Epithelial cell of proximal tubule (primary cell): ENCODE measurements around the gene RBM15. TPM values are rescaled to one million over a fixed set of nuclear protein-coding genes. Genes with fewer than 3 reads are reported as not detected.

Experiments
- DNase-seq: peaks from one replicate; pipeline ENCODE4 v3.0.0-alpha.2; 2011; ENCODE audit warnings: low read depth
- H3K4me3 ChIP-seq: 2 replicates; pipeline ENCODE4 v1.5.1; 2011; ENCODE audit warnings: low read depth, mild to moderate bottlenecking, low read length
- total RNA-seq: library from RNA; depleted of rRNA; stranded (reverse); fragments of >200 nt; gene quantifications from 2 replicates; pipeline ENCODE4 v1.2.3, GENCODE V29; 2015
- TF ChIP-seq, protein P1 (sequence below): conservative IDR thresholded peaks from 2 replicates; pipeline ENCODE4 v1.5.1; 2012; ENCODE audit warnings: low read depth, mild to moderate bottlenecking, low read length

RBM15 gene
- total RNA-seq, 1 donor from 2014 or later, result 19.9 TPM

DNA sequence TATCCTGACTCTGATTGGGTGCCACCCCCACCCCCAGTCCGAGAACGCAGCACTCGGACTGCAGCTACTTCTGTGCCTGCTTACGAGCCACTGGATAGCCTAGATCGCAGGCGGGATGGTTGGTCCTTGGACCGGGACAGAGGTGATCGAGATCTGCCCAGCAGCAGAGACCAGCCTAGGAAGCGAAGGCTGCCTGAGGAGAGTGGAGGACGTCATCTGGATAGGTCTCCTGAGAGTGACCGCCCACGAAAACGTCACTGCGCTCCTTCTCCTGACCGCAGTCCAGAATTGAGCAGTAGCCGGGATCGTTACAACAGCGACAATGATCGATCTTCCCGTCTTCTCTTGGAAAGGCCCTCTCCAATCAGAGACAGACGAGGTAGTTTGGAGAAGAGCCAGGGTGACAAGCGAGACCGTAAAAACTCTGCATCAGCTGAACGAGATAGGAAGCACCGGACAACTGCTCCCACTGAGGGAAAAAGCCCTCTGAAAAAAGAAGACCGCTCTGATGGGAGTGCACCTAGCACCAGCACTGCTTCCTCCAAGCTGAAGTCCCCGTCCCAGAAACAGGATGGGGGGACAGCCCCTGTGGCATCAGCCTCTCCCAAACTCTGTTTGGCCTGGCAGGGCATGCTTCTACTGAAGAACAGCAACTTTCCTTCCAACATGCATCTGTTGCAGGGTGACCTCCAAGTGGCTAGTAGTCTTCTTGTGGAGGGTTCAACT lies 2.1 kb downstream of the RBM15 start:
- no peak for DNase-seq
- peak overlapping the region; percentile 95 for H3K4me3 ChIP-seq
- TF ChIP-seq, protein P1, sequence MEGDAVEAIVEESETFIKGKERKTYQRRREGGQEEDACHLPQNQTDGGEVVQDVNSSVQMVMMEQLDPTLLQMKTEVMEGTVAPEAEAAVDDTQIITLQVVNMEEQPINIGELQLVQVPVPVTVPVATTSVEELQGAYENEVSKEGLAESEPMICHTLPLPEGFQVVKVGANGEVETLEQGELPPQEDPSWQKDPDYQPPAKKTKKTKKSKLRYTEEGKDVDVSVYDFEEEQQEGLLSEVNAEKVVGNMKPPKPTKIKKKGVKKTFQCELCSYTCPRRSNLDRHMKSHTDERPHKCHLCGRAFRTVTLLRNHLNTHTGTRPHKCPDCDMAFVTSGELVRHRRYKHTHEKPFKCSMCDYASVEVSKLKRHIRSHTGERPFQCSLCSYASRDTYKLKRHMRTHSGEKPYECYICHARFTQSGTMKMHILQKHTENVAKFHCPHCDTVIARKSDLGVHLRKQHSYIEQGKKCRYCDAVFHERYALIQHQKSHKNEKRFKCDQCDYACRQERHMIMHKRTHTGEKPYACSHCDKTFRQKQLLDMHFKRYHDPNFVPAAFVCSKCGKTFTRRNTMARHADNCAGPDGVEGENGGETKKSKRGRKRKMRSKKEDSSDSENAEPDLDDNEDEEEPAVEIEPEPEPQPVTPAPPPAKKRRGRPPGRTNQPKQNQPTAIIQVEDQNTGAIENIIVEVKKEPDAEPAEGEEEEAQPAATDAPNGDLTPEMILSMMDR, result no peak

DNA sequence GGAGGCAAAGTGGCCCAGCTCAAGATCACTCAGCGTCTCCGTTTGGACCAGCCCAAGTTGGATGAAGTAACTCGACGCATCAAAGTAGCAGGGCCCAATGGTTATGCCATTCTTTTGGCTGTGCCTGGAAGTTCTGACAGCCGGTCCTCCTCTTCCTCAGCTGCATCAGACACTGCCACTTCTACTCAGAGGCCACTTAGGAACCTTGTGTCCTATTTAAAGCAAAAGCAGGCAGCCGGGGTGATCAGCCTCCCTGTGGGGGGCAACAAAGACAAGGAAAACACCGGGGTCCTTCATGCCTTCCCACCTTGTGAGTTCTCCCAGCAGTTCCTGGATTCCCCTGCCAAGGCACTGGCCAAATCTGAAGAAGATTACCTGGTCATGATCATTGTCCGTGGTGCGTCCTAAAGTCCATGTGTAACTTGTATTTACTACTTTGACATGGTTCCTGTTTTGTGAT lies 2.7 kb downstream of the RBM15 start:
- TF ChIP-seq, protein P1, result no peak
- no peak for DNase-seq
- peak overlapping the region; percentile 26 for H3K4me3 ChIP-seq

DNA sequence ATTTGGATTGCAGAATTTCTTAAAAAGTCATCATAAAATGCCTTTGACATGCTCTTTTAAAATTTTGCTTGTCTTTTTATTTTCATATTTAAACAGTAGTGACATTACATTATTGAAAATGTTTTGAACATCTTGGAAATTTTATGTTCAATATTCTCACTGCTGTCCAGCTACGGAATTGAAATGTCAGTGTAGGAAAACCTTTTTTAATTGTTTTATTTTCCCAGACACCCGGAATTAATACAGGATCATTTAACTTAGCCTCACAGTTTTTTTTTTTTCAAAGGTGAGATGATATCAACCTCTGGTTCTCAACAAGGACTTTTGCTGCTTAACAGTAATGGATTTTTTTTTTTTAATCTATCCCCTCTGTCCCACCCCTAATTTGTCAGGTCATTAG lies 4.1 kb downstream of the RBM15 start:
- peak overlapping the region; percentile 26 for H3K4me3 ChIP-seq
- TF ChIP-seq, protein P1, result no peak
- DNase-seq, result no peak

DNA sequence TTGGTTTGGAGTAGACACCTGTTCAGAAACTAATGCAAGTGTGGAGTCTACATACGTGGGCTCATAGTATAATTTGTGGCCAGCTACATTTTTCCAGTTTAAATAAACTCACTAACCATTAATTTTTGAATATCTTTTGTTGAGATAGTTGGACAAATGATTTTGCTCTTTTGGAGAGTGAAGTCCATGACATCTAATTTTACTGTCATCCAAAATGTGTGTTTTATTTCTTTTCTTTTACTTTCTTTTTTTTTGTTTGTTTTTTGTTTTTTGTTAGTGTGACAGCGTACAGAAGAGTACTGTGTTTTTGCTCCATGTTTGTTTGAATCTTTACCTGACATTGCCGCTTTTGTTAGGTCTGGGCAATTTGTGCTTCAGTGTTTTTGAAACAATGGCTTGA lies 5.0 kb downstream of the RBM15 start:
- H3K4me3 ChIP-seq, result peak overlapping the region; percentile 0
- no peak for DNase-seq
- TF ChIP-seq, protein P1, result no peak

DNA sequence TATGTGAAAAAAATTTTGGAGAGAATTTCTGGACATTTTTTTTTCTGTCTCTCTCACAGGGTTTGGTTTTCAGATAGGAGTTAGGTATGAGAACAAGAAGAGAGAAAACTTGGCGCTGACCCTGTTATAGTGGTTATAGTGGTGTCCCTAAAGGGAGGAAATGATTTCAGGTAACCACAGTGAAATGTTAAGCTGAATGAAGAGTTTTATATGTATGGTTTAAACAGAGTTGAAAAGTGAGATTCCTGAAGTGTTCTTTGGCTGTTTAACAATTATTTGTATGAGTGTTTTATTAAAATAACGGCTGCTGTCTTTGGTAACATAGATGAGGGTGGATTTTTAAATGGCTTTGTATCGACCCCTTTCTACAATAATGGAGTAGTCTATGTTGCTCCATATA lies 6.3 kb downstream of the RBM15 start:
- TF ChIP-seq, protein P1, result no peak
- H3K4me3 ChIP-seq, result no peak overlapping the region
- DNase-seq, result no peak

DNA sequence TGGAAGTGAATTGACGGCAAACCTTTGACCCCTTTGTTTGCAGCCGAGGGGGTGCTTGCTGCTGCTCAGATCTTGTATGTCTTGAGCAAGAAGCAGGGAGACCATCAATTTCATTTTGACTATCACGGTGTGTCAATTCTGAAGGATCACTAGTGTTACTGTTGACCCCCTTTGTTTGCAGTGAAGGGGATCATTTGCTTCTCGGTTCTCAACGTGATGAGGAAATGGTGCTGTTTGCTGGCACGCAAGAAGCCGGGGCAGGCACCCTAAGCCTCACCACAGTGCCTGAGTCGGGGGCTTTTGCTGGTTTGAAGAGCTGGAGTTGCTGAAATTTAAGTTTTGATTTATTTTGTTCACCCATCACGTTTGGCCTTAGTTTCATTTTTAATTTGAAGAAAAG lies 7.5 kb downstream of the RBM15 start:
- no peak overlapping the region for H3K4me3 ChIP-seq
- DNase-seq, result no peak
- TF ChIP-seq, protein P1, result no peak
